Measurements from ENCODE around the gene TNPO1. TPM values are rescaled to one million over a fixed set of nuclear protein-coding genes. Genes with fewer than 3 reads are reported as not detected.

TNPO1 gene
- total and polyA plus RNA-seq, 2 experiments from 2014 or later, result 98.9 to 167 TPM

DNA sequence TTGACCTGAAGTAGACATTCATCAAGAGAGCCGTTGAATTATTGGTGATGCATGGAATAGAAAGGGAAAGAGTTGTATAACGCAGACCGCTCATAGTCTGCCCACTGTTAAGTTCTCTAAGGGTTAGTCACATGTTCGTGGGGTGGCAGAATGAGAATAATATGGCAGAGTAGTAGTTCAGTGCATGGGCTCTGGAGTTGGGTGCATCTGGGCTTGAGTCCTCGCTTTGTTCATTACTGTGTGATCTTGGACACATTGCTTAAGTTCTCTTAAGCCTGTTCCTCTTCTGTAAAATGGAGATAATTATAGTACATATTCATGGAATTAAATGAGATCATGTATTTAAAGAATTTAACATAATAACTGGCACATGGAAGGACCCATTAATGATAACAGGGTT is 23.6 kb downstream of the TNPO1 start:
- peaks cover 53% of the 10 kb centered on the region for H3K4me1 ChIP-seq (ENCODE audit: insufficient read depth)
- 49% methylated on average over 5 of the region's 5 CpGs for WGBS, 2 experiments (ENCODE audit: low coverage in 1 of 2, low lambda C conversion rate in 2 of 2, missing lambda C conversion rate in 2 of 2)
- H3K79me2 ChIP-seq (ENCODE audit: insufficient read depth), result peaks cover 98% of the 10 kb centered on the region
- H2AFZ ChIP-seq, result no peak overlapping the region
- no peak overlapping the region for H3K4me2 ChIP-seq (ENCODE audit: unreplicated experiment)
- TF ChIP-seq EZH2phosphoT487 (IDR thresholded peaks at IDR 0.05; ENCODE audit: insufficient read depth, low read depth) (no peak), EZH2 (IDR thresholded peaks at IDR 0.05; ENCODE audit: insufficient read depth, poor library complexity, severe bottlenecking) (no peak)
- no peak for DNase-seq
- no peak overlapping the region for H3K4me3 ChIP-seq
- no peak overlapping the region for H3K27ac ChIP-seq
- in situ Hi-C loops (cut with MboI), result loop anchor here (10.0 kb wide), 1 partner anchor 485 kb away; no protein-coding TSS in a partner anchor
- H3F3A ChIP-seq (ENCODE audit: insufficient read depth), result peaks cover 33% of the 10 kb centered on the region
- H3K36me3 ChIP-seq (ENCODE audit: low read depth), result no peaks in the 10 kb centered on the region
- peaks cover 6% of the 10 kb centered on the region; the same call in 1 of the 2 replicates for H4K20me1 ChIP-seq (ENCODE audit: insufficient read depth)
- no peaks in the 10 kb centered on the region for H3K27me3 ChIP-seq (replicated peaks; ENCODE audit: insufficient read depth)
- H3K9me2 ChIP-seq (ENCODE audit: insufficient read depth), result peaks cover 4% of the 10 kb centered on the region; the same call in 1 of the 2 replicates
- H3K9ac ChIP-seq, result no peak overlapping the region
- H3K9me3 ChIP-seq (ENCODE audit: low read depth), result no peaks in the 10 kb centered on the region

GRCh38 chr5:72841756-72842535 is 25.5 kb downstream of the TNPO1 start:
- H3K4me2 ChIP-seq (ENCODE audit: unreplicated experiment), result peak overlapping the region; percentile 42
- TF ChIP-seq EZH2 (IDR thresholded peaks at IDR 0.05; ENCODE audit: insufficient read depth, poor library complexity, severe bottlenecking) (no peak), EZH2phosphoT487 (IDR thresholded peaks at IDR 0.05; ENCODE audit: insufficient read depth, low read depth) (no peak)
- no peak overlapping the region for H2AFZ ChIP-seq
- peaks cover 4% of the 10 kb centered on the region; the same call in 1 of the 2 replicates for H3K9me2 ChIP-seq (ENCODE audit: insufficient read depth)
- WGBS, 2 experiments (ENCODE audit: low coverage in 1 of 2, low lambda C conversion rate in 2 of 2, missing lambda C conversion rate in 2 of 2), result 74% methylated on average over 1 of the region's 1 CpG
- peak overlapping the region; percentile 52 for H3K27ac ChIP-seq
- peaks cover 33% of the 10 kb centered on the region for H3F3A ChIP-seq (ENCODE audit: insufficient read depth)
- 0 out of 2 replicates have a peak overlapping the region, but pooled peaks have one; percentile 2 for H3K4me3 ChIP-seq
- H3K27me3 ChIP-seq (replicated peaks; ENCODE audit: insufficient read depth), result no peaks in the 10 kb centered on the region
- DNase-seq, result peak; percentile 66
- no peaks in the 10 kb centered on the region for H3K36me3 ChIP-seq (ENCODE audit: low read depth)
- peak overlapping the region; percentile 4; the same call in 1 of the 2 replicates for H3K9ac ChIP-seq
- no peaks in the 10 kb centered on the region for H3K9me3 ChIP-seq (ENCODE audit: low read depth)
- in situ Hi-C loops (cut with MboI), result loop anchor here (10.0 kb wide), 1 partner anchor 487 kb away; no protein-coding TSS in a partner anchor
- peaks cover 4% of the 10 kb centered on the region; the same call in 1 of the 2 replicates for H4K20me1 ChIP-seq (ENCODE audit: insufficient read depth)
- peaks cover 97% of the 10 kb centered on the region for H3K79me2 ChIP-seq (ENCODE audit: insufficient read depth)
- H3K4me1 ChIP-seq (ENCODE audit: insufficient read depth), result peaks cover 70% of the 10 kb centered on the region

- H2AFZ ChIP-seq, result no peak overlapping the region
- no peak overlapping the region for H3K4me3 ChIP-seq
- peak overlapping the region; percentile 42 for H3K4me2 ChIP-seq (ENCODE audit: unreplicated experiment)
- peak overlapping the region; percentile 52 for H3K27ac ChIP-seq
- peaks cover 78% of the 10 kb centered on the region for H3K4me1 ChIP-seq (ENCODE audit: insufficient read depth)
- H4K20me1 ChIP-seq (ENCODE audit: insufficient read depth), result no peaks in the 10 kb centered on the region
- no peaks in the 10 kb centered on the region for H3K36me3 ChIP-seq (ENCODE audit: low read depth)
- peaks cover 97% of the 10 kb centered on the region for H3K79me2 ChIP-seq (ENCODE audit: insufficient read depth)
- no peaks in the 10 kb centered on the region for H3K9me3 ChIP-seq (ENCODE audit: low read depth)
- no peaks in the 10 kb centered on the region for H3K27me3 ChIP-seq (replicated peaks; ENCODE audit: insufficient read depth)
- no peak overlapping the region for H3K9ac ChIP-seq
- peak; percentile 75 for DNase-seq
- H3F3A ChIP-seq (ENCODE audit: insufficient read depth), result peaks cover 42% of the 10 kb centered on the region
- peaks cover 4% of the 10 kb centered on the region; the same call in 1 of the 2 replicates for H3K9me2 ChIP-seq (ENCODE audit: insufficient read depth)
- TF ChIP-seq EZH2phosphoT487 (IDR thresholded peaks at IDR 0.05; ENCODE audit: insufficient read depth, low read depth) (no peak), EZH2 (IDR thresholded peaks at IDR 0.05; ENCODE audit: insufficient read depth, poor library complexity, severe bottlenecking) (no peak)
- in situ Hi-C loops (cut with MboI), result loop anchor here (10.0 kb wide), 1 partner anchor 488 kb away; no protein-coding TSS in a partner anchor
These were observed 26.4 kb downstream of the TNPO1 start for GRCh38 chr5:72842816-72843215.

DNA sequence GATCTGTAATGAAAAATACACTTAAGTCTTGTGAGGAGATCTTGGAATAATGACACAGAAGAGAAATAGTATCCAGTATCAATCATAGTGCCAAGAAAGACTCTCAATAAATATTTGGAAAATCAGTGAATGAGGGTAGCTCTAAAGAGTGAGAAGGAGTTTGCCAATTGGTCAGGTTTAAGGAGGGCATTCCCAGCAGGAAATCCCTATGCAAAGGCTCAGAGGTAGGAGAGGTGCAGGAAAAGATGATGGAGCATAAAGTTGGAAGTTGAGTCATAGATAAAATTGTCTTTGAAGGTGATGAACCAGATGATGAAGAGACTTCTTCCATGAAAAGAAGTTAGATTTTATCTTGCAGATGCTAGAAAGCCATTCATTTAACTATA is 27.8 kb downstream of the TNPO1 start:
- Histone ChIP-seq H3K27ac (no peak overlapping the region), H3K36me3 (ENCODE audit: low read depth) (no peaks in the 10 kb centered on the region), H3K9me3 (ENCODE audit: low read depth) (no peaks in the 10 kb centered on the region), H3F3A (ENCODE audit: insufficient read depth) (peaks cover 35% of the 10 kb centered on the region), H4K20me1 (ENCODE audit: insufficient read depth) (peaks cover 2% of the 10 kb centered on the region; the same call in 1 of the 2 replicates), H3K27me3 (replicated peaks; ENCODE audit: insufficient read depth) (no peaks in the 10 kb centered on the region), H3K4me3 (no peak overlapping the region), H3K9me2 (ENCODE audit: insufficient read depth) (peaks cover 4% of the 10 kb centered on the region; the same call in 1 of the 2 replicates), H3K4me1 (ENCODE audit: insufficient read depth) (peaks cover 64% of the 10 kb centered on the region), H3K4me2 (ENCODE audit: unreplicated experiment) (no peak overlapping the region), H2AFZ (no peak overlapping the region), H3K79me2 (ENCODE audit: insufficient read depth) (peaks cover 88% of the 10 kb centered on the region), H3K9ac (no peak overlapping the region)
- TF ChIP-seq EZH2 (IDR thresholded peaks at IDR 0.05; ENCODE audit: insufficient read depth, poor library complexity, severe bottlenecking), result no peak
- in situ Hi-C loops (cut with MboI), result loop anchor here (10.0 kb wide), 1 partner anchor 489 kb away; no protein-coding TSS in a partner anchor
- DNase-seq, result no peak

Measured in GM23248 (cell line).